HCT116 (cell line): ENCODE data around the gene CC2D1A. TPM values are rescaled to one million over a fixed set of nuclear protein-coding genes. Genes with fewer than 3 reads are reported as not detected.

Experiments used
- ATAC-seq: fragments of 200-7000 bp; cut with Tn5 transposase; 2 replicates; pipeline ENCODE4 v1.9.1; 2020; ENCODE audit warnings: mild to moderate bottlenecking, moderate library complexity
- BruUV-seq: library from RNA; stranded (reverse); fragments of 400-500 nt; replicated peaks from 2 replicates; lab custom pipeline; 2021; lab: Mats Ljungman, UMichigan
- CTCF ChIA-PET: fragments of 300-600 bp; sonication (Branson Sonifier 250); formaldehyde crosslinking; loops from one replicate; lab custom pipeline; 2021; ENCODE audit warnings: antibody characterized with exemption; lab: Charles Lee
- POLR2A ChIA-PET: fragments of 300-600, 350-600 bp; sonication (Branson Sonifier 250); formaldehyde crosslinking; loops from one replicate; lab custom pipeline; 2021; ENCODE audit warnings: antibody characterized with exemption; lab: Charles Lee
- RAD21 ChIA-PET, 2 experiments: fragments of 300-600 bp; sonication (Branson Sonifier 250); formaldehyde crosslinking; loops; one replicate each; lab custom pipeline; 2023; ENCODE audit warnings: low total read pairs in 2 of 2; ENCODE audit not compliant: uncharacterized antibody in 2 of 2, unreplicated experiment in 2 of 2, low non-redundant PET in 1 of 2; lab: Charles Lee
- DNase-seq: peaks from one replicate; pipeline ENCODE4 v3.0.0-alpha.2; 2010; ENCODE audit warnings: low read depth, low spot score
- H2AFZ ChIP-seq: fragments of 200-600 bp; shearing (Covaris generic), sonication (generic); 2 replicates; pipeline ENCODE4 v1.6.1; 2017; ENCODE audit warnings: low read depth, mixed run types, mixed read lengths, antibody characterized with exemption, low read length; ENCODE audit not compliant: poor library complexity, severe bottlenecking
- H3K27ac ChIP-seq: 2 replicates; pipeline ENCODE4 v1.5.1; 2012; ENCODE audit warnings: low read depth, low read length
- H3K27me3 ChIP-seq: fragments of 200-600 bp; sonication (generic); 2 replicates; pipeline ENCODE4 v1.6.1; 2016; ENCODE audit warnings: mixed run types, low read length, mixed read lengths; ENCODE audit not compliant: insufficient read depth
- H3K36me3 ChIP-seq, 2 experiments: fragments of 200-500 bp in 1 of 2; fragments of 200-600 bp in 1 of 2; sonication (Bioruptor generic) in 1 of 2; sonication (generic) in 1 of 2; 2 replicates each; pipeline versions ENCODE4 v1.5.1 to v1.6.1; 2014 to 2016; ENCODE audit warnings: low read length in 2 of 2, inconsistent platforms in 1 of 2, mixed read lengths in 1 of 2, mixed run types in 1 of 2; ENCODE audit not compliant: insufficient read depth in 2 of 2, control insufficient read depth in 1 of 2
- H3K4me1 ChIP-seq, 2 experiments: fragments of 200-600 bp in 1 of 2; sonication (generic) in 1 of 2; 2 replicates each; pipeline versions ENCODE4 v1.5.1 to v1.6.1; 2012 to 2017; ENCODE audit warnings: low read length in 2 of 2, inconsistent platforms in 1 of 2, mild to moderate bottlenecking in 1 of 2, mixed read lengths in 1 of 2, mixed run types in 1 of 2, moderate library complexity in 1 of 2; ENCODE audit not compliant: insufficient read depth in 2 of 2, control insufficient read depth in 1 of 2
- H3K4me2 ChIP-seq: fragments of 200-600 bp; sonication (generic); 2 replicates; pipeline ENCODE4 v1.6.1; 2017; ENCODE audit warnings: mixed run types, low read length, mixed read lengths
- H3K4me3 ChIP-seq, 2 experiments: fragments of 200-600 bp in 1 of 2; sonication (generic) in 1 of 2; replicated peaks in 1 of 2; 2 replicates each; pipeline ENCODE4 v1.5.1; 2011 to 2016; ENCODE audit warnings: low read length in 2 of 2, control low read depth in 1 of 2, low read depth in 1 of 2, mild to moderate bottlenecking in 1 of 2, mixed read lengths in 1 of 2, mixed run types in 1 of 2
- H3K79me2 ChIP-seq: fragments of 200-600 bp; sonication (generic); 2 replicates; pipeline ENCODE4 v1.6.1; 2017; ENCODE audit warnings: mild to moderate bottlenecking, mixed run types, low read length, moderate library complexity, mixed read lengths; ENCODE audit not compliant: insufficient read depth
- H3K9ac ChIP-seq: fragments of 200-600 bp; sonication (generic); 2 replicates; pipeline ENCODE4 v1.6.1; 2016; ENCODE audit warnings: low read length, mixed read lengths
- H3K9me2 ChIP-seq: fragments of 200-600 bp; sonication (generic), shearing (Covaris generic); 2 replicates; pipeline ENCODE4 v1.6.1; 2017; ENCODE audit warnings: mixed run types, mild to moderate bottlenecking, moderate library complexity; ENCODE audit not compliant: insufficient read depth
- H3K9me3 ChIP-seq, 2 experiments: fragments of 200-500 bp in 1 of 2; fragments of 200-600 bp in 1 of 2; sonication (Bioruptor generic) in 1 of 2; sonication (generic) in 1 of 2; 2 replicates each; pipeline ENCODE4 v1.6.1; 2014 to 2017; ENCODE audit warnings: low read length in 2 of 2, mixed read lengths in 2 of 2, inconsistent platforms in 1 of 2, low read depth in 1 of 2, mild to moderate bottlenecking in 1 of 2, mixed run types in 1 of 2, moderate library complexity in 1 of 2; ENCODE audit not compliant: control insufficient read depth in 1 of 2, insufficient read depth in 1 of 2
- H4K20me1 ChIP-seq: fragments of 200-600 bp; sonication (generic), shearing (Covaris generic); 2 replicates; pipeline ENCODE4 v1.6.1; 2017; ENCODE audit warnings: mixed run types, mild to moderate bottlenecking, moderate library complexity; ENCODE audit not compliant: insufficient read depth
- ATF3 ChIP-seq: IDR thresholded peaks from 2 replicates; pipeline ENCODE4 v1.6.1; 2012
- CEBPB ChIP-seq: IDR thresholded peaks from 2 replicates; pipeline ENCODE4 v1.6.1; 2012; ENCODE audit warnings: low read depth
- CTCF ChIP-seq, 3 experiments: fragments of 200-600 bp in 1 of 3; sonication (generic) in 1 of 3; IDR thresholded peaks in 2 of 3; conservative IDR thresholded peaks in 1 of 3; 2 replicates each; pipeline ENCODE4 v1.5.1; 2012 to 2017; ENCODE audit warnings: low read depth in 2 of 3, low read length in 2 of 3, antibody characterized with exemption in 1 of 3, borderline replicate concordance in 1 of 3, control low read depth in 1 of 3, mild to moderate bottlenecking in 1 of 3, mixed read lengths in 1 of 3, mixed run types in 1 of 3, moderate library complexity in 1 of 3; ENCODE audit not compliant: insufficient read depth in 1 of 3
- EZH2phosphoT487 ChIP-seq: fragments of 200-600 bp; IDR thresholded peaks from 2 replicates; pipeline ENCODE4 v1.6.1; 2018; ENCODE audit warnings: antibody characterized with exemption, borderline replicate concordance
- POLR2AphosphoS5 ChIP-seq: IDR thresholded peaks from 2 replicates; pipeline ENCODE4 v1.6.1; 2011; ENCODE audit warnings: mild to moderate bottlenecking, low read depth, low read length, moderate library complexity
- REST ChIP-seq: IDR thresholded peaks from 2 replicates; pipeline ENCODE4 v1.6.1; 2012; ENCODE audit warnings: low read depth
- SIN3A ChIP-seq: IDR thresholded peaks from 2 replicates; pipeline ENCODE4 v1.6.1; 2012; ENCODE audit warnings: low read depth
- SP1 ChIP-seq: IDR thresholded peaks from 2 replicates; pipeline ENCODE4 v1.6.1; 2012; ENCODE audit warnings: low read depth
- intact Hi-C: fragments of 100-400 bp; cut with micrococcal nuclease; formaldehyde crosslinking; loops from 2 replicates; pipeline ENCODE4 v1.10.0; 2022
- total RNA-seq: library from RNA; stranded (reverse); gene quantifications from one replicate; pipeline ENCODE4 v1.2.1, GENCODE V29; 2021; ENCODE audit not compliant: unreplicated experiment

Gene CC2D1A
- total RNA-seq, 1 experiment from 2014 or later = 51.5 TPM

- TF ChIP-seq ATF3 (no peak), SIN3A (no peak), SP1 (no peak), CEBPB (no peak), EZH2phosphoT487 (no peak), REST (no peak), POLR2AphosphoS5 (no peak), CTCF (IDR thresholded peaks at IDR 0.05 in 2 of 3, conservative IDR thresholded peaks at IDR 0.05 in 1 of 3; ENCODE audit: borderline replicate concordance in 1 of 3, insufficient read depth in 1 of 3, low read depth in 2 of 3, low read length in 2 of 3) (no peak)
- Histone ChIP-seq H3K27me3 (no peaks in the 10 kb centered on the region), H3K27ac (no peak overlapping the region), H3K79me2 (no peaks in the 10 kb centered on the region), H3K4me3 (no peak overlapping the region), H3K4me1 (no peaks in the 10 kb centered on the region), H3K9me3 (no peaks in the 10 kb centered on the region), H4K20me1 (no peaks in the 10 kb centered on the region), H3K9ac (no peak overlapping the region), H2AFZ (no peak overlapping the region), H3K9me2 (no peaks in the 10 kb centered on the region), H3K4me2 (no peak overlapping the region), H3K36me3 (no peaks in the 10 kb centered on the region)
- ChIA-PET CTCF (no interaction called here), RAD21 (no interaction called here), POLR2A (no interaction called here)
- DNase-seq = no peak
- intact Hi-C loops = no loop called here
- ATAC-seq = no peak
- BruUV-seq = no TSS peak
These were observed 9.8 kb upstream of the CC2D1A start for GRCh38 chr19:13896227-13896626.
